K562 (cell line): ENCODE measurements around the gene YARS1. TPM values are rescaled to one million over a fixed set of nuclear protein-coding genes. Genes with fewer than 3 reads are reported as not detected.
A peak's percentile ranks its signal among the peaks of the same experiment; 100 is the strongest.

Source experiments
- CUX1 ChIP-seq: fragments of 200-800 bp; sonication (Bioruptor generic); IDR thresholded peaks from 2 replicates; pipeline ENCODE4 v1.6.1; 2016; ENCODE audit warnings: missing genetic modification characterization, missing compliant biosample characterization
- E2F3 ChIP-seq: fragments of 250-450 bp; sonication (Bioruptor Pico); IDR thresholded peaks from 2 replicates; pipeline ENCODE4 v1.4.0; 2020; ENCODE audit warnings: mild to moderate bottlenecking
- E2F4 ChIP-seq: sonication (generic); formaldehyde crosslinking; IDR thresholded peaks from 2 replicates; pipeline ENCODE4 v1.8.0; 2022; ENCODE audit warnings: mild to moderate bottlenecking, low read depth, missing genetic modification reagents
- ETS1 ChIP-seq: conservative IDR thresholded peaks from 2 replicates; pipeline ENCODE4 v1.6.1; 2011; ENCODE audit warnings: low read depth, mild to moderate bottlenecking, low read length; ENCODE audit not compliant: control insufficient read depth
- HCFC1 ChIP-seq: IDR thresholded peaks from 2 replicates; pipeline ENCODE4 v1.6.1; 2012; ENCODE audit warnings: low read depth, low read length, improper control_type of control experiment
- MTA3 ChIP-seq: fragments of 450-650 bp; formaldehyde crosslinking; IDR thresholded peaks from 2 replicates; pipeline ENCODE4 v1.6.1; 2017; ENCODE audit warnings: mild to moderate bottlenecking, borderline replicate concordance
- NBN ChIP-seq: fragments of 450-650 bp; IDR thresholded peaks from 2 replicates; pipeline ENCODE4 v1.6.1; 2016; ENCODE audit warnings: low read depth, mild to moderate bottlenecking
- POLR2AphosphoS5 ChIP-seq: IDR thresholded peaks from 2 replicates; pipeline ENCODE4 v1.6.1; 2011; ENCODE audit warnings: mild to moderate bottlenecking, low read depth, low read length, moderate library complexity; ENCODE audit not compliant: control insufficient read depth, insufficient read depth
- RBM14 ChIP-seq: fragments of 200-400 bp; formaldehyde crosslinking; IDR thresholded peaks from 2 replicates; pipeline ENCODE4 v1.6.1; 2018; ENCODE audit warnings: low read depth, mild to moderate bottlenecking, low read length, moderate library complexity, borderline replicate concordance; ENCODE audit not compliant: insufficient read depth
- TBL1XR1 ChIP-seq, 2 experiments: IDR thresholded peaks; 2 replicates each; pipeline ENCODE4 v1.6.1; 2012; ENCODE audit warnings: improper control_type of control experiment in 2 of 2, low read length in 2 of 2, mild to moderate bottlenecking in 1 of 2
- TBP ChIP-seq: optimal IDR thresholded peaks from 2 replicates; pipeline ENCODE3; 2011; ENCODE audit warnings: low read depth, low read length, improper control_type of control experiment
- TEAD1 ChIP-seq, 2 experiments: fragments of 450-650 bp in 1 of 2; sonication (generic) in 1 of 2; formaldehyde crosslinking; IDR thresholded peaks; 2 replicates each; pipeline versions ENCODE4 v1.4.0 to v1.8.0; 2020 to 2022; ENCODE audit warnings: mild to moderate bottlenecking in 2 of 2, missing genetic modification reagents in 1 of 2
- ZNF134 ChIP-seq: fragments of 250-450 bp; sonication (Bioruptor Pico); conservative IDR thresholded peaks from 2 replicates; pipeline ENCODE4 v1.4.0; 2020
- ZNF41 ChIP-seq: fragments of 250-450 bp; sonication (Bioruptor Pico); conservative IDR thresholded peaks from 2 replicates; pipeline ENCODE4 v1.4.0; 2020; ENCODE audit warnings: mild to moderate bottlenecking
- ZNF445 ChIP-seq: fragments of 250-450 bp; sonication (Bioruptor Pico); IDR thresholded peaks from 2 replicates; pipeline ENCODE4 v1.4.0; 2020; ENCODE audit warnings: low read depth, mild to moderate bottlenecking, moderate library complexity
- ZNF696 ChIP-seq: fragments of 250-450 bp; sonication (Bioruptor Pico); conservative IDR thresholded peaks from 2 replicates; pipeline ENCODE4 v1.4.0; 2020; ENCODE audit warnings: mild to moderate bottlenecking, moderate library complexity
- polyA plus RNA-seq, 8 experiments: library from polyadenylated mRNA; depleted of rRNA in 4 of 8; stranded (reverse) in 5 of 8; unstranded in 3 of 8; fragments of >200 nt; fragmentation: Nextera tagmentation in 2 of 8; fragmentation: Illumina TruSeq in 1 of 8; extraction: Ambion mirVana in 2 of 8; extraction: Trizol in 1 of 8; gene quantifications; 2 replicates each; pipeline versions ENCODE4 v1.2.1 to v1.2.3, GENCODE V29; 2011 to 2014; ENCODE audit warnings: inconsistent platforms in 1 of 8, missing spikeins in 1 of 8
- total RNA-seq, 7 experiments: library from RNA; depleted of rRNA in 6 of 7; stranded (reverse); fragments of >200 nt in 6 of 7; fragmentation: Illumina TruSeq in 2 of 7; extraction: Trizol in 2 of 7; gene quantifications; 2 replicates each; pipeline versions ENCODE4 v1.2.1 to v1.2.3, GENCODE V29; 2011 to 2021; ENCODE audit warnings: low replicate concordance in 1 of 7
- TF ChIP-seq, protein P1 (sequence below): fragments of 250-450 bp; sonication (Bioruptor Pico); IDR thresholded peaks from 2 replicates; pipeline ENCODE4 v1.4.0; 2020; ENCODE audit warnings: mild to moderate bottlenecking, moderate library complexity, borderline replicate concordance

YARS1 gene
- total and polyA plus RNA-seq, 9 of the 15 experiments (the other 6 are each of a cell fraction or from before 2014, with no cell fraction given), result 66.2 to 336 (median 201) TPM

GRCh38 chr1:32817159-32817814, at the start of gene YARS1, which contains the start of gene S100PBP (continued):
- peak; percentile 99 for TF ChIP-seq ETS1
- peak; percentile 14; the same call in 1 of the 2 replicates for TF ChIP-seq E2F4 (CRISPR knock-in tag)
- TF ChIP-seq NBN, result no peak; the same call in none of the 2 replicates
- peak; percentile 92 for TF ChIP-seq HCFC1
- no peak for TF ChIP-seq CUX1
- TF ChIP-seq ZNF41 (CRISPR knock-in tag), result peak; percentile 40; the same call in 1 of the 2 replicates
- TF ChIP-seq, protein P1, sequence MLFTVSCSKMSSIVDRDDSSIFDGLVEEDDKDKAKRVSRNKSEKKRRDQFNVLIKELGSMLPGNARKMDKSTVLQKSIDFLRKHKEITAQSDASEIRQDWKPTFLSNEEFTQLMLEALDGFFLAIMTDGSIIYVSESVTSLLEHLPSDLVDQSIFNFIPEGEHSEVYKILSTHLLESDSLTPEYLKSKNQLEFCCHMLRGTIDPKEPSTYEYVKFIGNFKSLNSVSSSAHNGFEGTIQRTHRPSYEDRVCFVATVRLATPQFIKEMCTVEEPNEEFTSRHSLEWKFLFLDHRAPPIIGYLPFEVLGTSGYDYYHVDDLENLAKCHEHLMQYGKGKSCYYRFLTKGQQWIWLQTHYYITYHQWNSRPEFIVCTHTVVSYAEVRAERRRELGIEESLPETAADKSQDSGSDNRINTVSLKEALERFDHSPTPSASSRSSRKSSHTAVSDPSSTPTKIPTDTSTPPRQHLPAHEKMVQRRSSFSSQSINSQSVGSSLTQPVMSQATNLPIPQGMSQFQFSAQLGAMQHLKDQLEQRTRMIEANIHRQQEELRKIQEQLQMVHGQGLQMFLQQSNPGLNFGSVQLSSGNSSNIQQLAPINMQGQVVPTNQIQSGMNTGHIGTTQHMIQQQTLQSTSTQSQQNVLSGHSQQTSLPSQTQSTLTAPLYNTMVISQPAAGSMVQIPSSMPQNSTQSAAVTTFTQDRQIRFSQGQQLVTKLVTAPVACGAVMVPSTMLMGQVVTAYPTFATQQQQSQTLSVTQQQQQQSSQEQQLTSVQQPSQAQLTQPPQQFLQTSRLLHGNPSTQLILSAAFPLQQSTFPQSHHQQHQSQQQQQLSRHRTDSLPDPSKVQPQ (CRISPR knock-in tag), result peak; percentile 63; the same call in 1 of the 2 replicates
- TF ChIP-seq ZNF696 (CRISPR knock-in tag), result no peak
- TF ChIP-seq TBP, result peak; percentile 89
- peak; percentile 51 to 89; a peak in 3 of 4 replicates for TF ChIP-seq TBL1XR1 (IDR thresholded peaks at IDR 0.05; ENCODE audit: low read length in 2 of 2)
- no peak for TF ChIP-seq E2F3 (CRISPR knock-in tag)
- no peak; the same call in 1 of the 2 replicates for TF ChIP-seq ZNF134 (CRISPR knock-in tag)
- no peak for TF ChIP-seq ZNF445 (CRISPR knock-in tag)
- TF ChIP-seq RBM14, result 0 out of 2 replicates have a peak, but pooled peaks have one; percentile 41
- TF ChIP-seq POLR2AphosphoS5, result peak; percentile 88
- peak; percentile 27 to 91; a peak in 2 of 4 replicates for TF ChIP-seq TEAD1 (CRISPR knock-in tag; IDR thresholded peaks at IDR 0.05)
- TF ChIP-seq MTA3, result peak; percentile 84; the same call in 1 of the 2 replicates
